ENCODE results near the gene KCNH8. TPM values are rescaled to one million over a fixed set of nuclear protein-coding genes. Genes with fewer than 3 reads are reported as not detected.

Gene KCNH8
- total RNA-seq, 1 donor from 2014 or later: not detected

GRCh38 chr3:19559724-19560442, 411.6 kb downstream of the KCNH8 start:
- H3K27ac Mint-ChIP-seq: no peak overlapping the region
- H3K9me3 Mint-ChIP-seq: no peaks in the 10 kb centered on the region
- no peaks in the 10 kb centered on the region for H3K27me3 Mint-ChIP-seq (ENCODE audit: insufficient read depth)
- H3K36me3 Mint-ChIP-seq (ENCODE audit: low read depth): no peaks in the 10 kb centered on the region
- intact Hi-C loops (cut with micrococcal nuclease): no loop called here
- H3K4me1 Mint-ChIP-seq (ENCODE audit: low read depth): no peaks in the 10 kb centered on the region
- DNase-seq (ENCODE audit: low spot score): no peak
- H3K4me3 Mint-ChIP-seq: no peak overlapping the region

DNA sequence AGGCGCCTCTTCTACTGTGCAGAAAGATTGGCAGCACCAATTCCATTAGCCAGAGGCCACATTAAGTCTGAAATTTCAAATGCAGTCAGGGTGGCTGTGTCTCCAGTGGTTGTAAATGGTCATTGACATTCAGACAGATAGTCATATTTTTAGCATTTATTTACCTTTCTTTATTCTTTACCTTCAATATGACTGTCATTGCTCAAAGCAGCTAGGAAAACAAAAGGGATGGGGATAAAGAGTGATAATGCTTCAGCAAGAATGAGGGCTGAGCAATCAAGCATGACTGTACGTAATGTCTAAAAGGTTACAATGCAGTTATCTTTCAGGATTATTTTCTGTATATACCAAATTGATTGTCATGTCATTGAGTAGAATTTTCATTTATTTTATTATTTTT, 425.3 kb downstream of the KCNH8 start:
- Mint-ChIP-seq H3K27ac (no peak overlapping the region), H3K9me3 (no peaks in the 10 kb centered on the region), H3K4me3 (no peak overlapping the region), H3K4me1 (ENCODE audit: low read depth) (no peaks in the 10 kb centered on the region), H3K36me3 (ENCODE audit: low read depth) (no peaks in the 10 kb centered on the region), H3K27me3 (ENCODE audit: insufficient read depth) (peaks cover 1% of the 10 kb centered on the region)
- no peak for DNase-seq (ENCODE audit: low spot score)
- intact Hi-C loops (cut with micrococcal nuclease): no loop called here

DNA sequence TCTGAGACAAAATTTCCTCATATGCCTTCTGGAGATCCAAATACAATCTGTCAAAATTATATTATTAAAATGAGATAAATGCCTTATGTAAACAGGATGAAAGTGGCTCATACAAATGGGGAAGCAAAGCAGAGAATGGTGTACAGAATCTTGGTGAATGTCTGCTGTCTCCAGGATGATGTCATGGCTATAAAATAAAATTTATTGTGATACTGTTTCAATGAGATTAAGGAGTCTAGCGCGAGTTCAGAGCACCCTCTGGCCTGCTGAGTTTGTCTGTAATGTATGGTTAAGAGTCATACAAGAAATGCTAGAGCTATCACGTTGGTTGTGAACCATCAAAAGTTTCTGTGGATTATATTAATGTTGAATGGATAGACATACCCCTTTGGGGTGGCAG, 426.0 kb downstream of the KCNH8 start:
- no peak for DNase-seq (ENCODE audit: low spot score)
- Mint-ChIP-seq H3K27ac (no peak overlapping the region), H3K9me3 (no peaks in the 10 kb centered on the region), H3K36me3 (ENCODE audit: low read depth) (no peaks in the 10 kb centered on the region), H3K27me3 (ENCODE audit: insufficient read depth) (peaks cover 1% of the 10 kb centered on the region), H3K4me3 (no peak overlapping the region), H3K4me1 (ENCODE audit: low read depth) (no peaks in the 10 kb centered on the region)
- intact Hi-C loops (cut with micrococcal nuclease): no loop called here

DNA sequence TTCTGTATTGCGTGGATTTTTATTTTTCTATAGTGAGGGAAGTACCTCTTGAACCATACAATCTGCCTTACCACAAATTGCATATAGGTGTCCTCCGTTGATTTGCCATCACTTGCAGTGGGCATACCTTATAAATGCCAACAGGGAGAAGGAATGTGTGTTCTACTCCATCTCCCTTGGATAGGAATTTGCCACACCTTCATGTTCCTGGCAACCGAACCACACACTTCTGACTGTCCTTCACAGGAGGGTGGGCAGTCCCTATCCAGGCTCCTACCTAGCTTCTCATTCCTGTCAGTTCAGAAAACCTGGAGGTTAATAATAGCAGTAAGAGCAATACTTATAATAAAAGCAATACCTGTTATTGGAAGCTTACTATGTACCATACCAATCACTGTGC, 428.0 kb downstream of the KCNH8 start:
- Mint-ChIP-seq H3K9me3 (no peaks in the 10 kb centered on the region), H3K36me3 (ENCODE audit: low read depth) (no peaks in the 10 kb centered on the region), H3K27ac (no peak overlapping the region), H3K4me3 (no peak overlapping the region), H3K4me1 (ENCODE audit: low read depth) (no peaks in the 10 kb centered on the region), H3K27me3 (ENCODE audit: insufficient read depth) (peaks cover 1% of the 10 kb centered on the region)
- intact Hi-C loops (cut with micrococcal nuclease): no loop called here
- DNase-seq (ENCODE audit: low spot score): no peak

Measured in activated T-helper 1 cell treated with anti-CD3 and anti-CD28 coated beads, Interleukin-12 subunit alpha, Interleukin-12 subunit beta, Interleukin-2, Interleukin-4 antibody, amounts not matched to agents 30 ng/mL and 10 ng/mL and 1 ng/mL, durations not matched to agents 14 hours and 24 hours and 36 hours (primary cell).